Duodenal mucosa (tissue), 2 donors: ENCODE results near the gene EXD3.

Experiments used
- H3K27ac ChIP-seq: one replicate; pipeline ENCODE4 v1.7.0; 2013; ENCODE audit warnings: low read depth, low read length
- H3K27me3 ChIP-seq, 2 donors: one replicate each; pipeline ENCODE4 v1.7.0; 2013; ENCODE audit warnings: low read length in 2 of 2, control low read depth in 1 of 2; ENCODE audit not compliant: insufficient read depth in 2 of 2, control insufficient read depth in 1 of 2
- H3K36me3 ChIP-seq, 2 donors: one replicate each; pipeline ENCODE4 v1.7.0; 2013; ENCODE audit warnings: low read length in 2 of 2, control low read depth in 1 of 2; ENCODE audit not compliant: insufficient read depth in 2 of 2, control insufficient read depth in 1 of 2
- H3K4me1 ChIP-seq, 2 donors: one replicate each; pipeline ENCODE4 v1.7.0; 2013; ENCODE audit warnings: low read length in 2 of 2, control low read depth in 1 of 2; ENCODE audit not compliant: insufficient read depth in 2 of 2, control insufficient read depth in 1 of 2
- H3K4me3 ChIP-seq, 2 donors: one replicate each; pipeline ENCODE4 v1.7.0; 2013; ENCODE audit warnings: low read length in 2 of 2, low read depth in 1 of 2
- H3K9ac ChIP-seq, 2 donors: one replicate each; pipeline ENCODE4 v1.7.0; 2013; ENCODE audit warnings: low read length in 2 of 2, low read depth in 1 of 2
- H3K9me3 ChIP-seq, 2 donors: one replicate each; pipeline ENCODE4 v1.7.0; 2013; ENCODE audit warnings: low read length in 2 of 2, control low read depth in 1 of 2; ENCODE audit not compliant: control insufficient read depth in 1 of 2

Gene EXD3

GRCh38 chr9:137308057-137308619 lies 114.8 kb downstream of the EXD3 start:
- no peak overlapping the region for H3K27ac ChIP-seq
- H3K9me3 ChIP-seq, result no peaks in the 10 kb centered on the region
- peaks cover 59 to 60% of the 10 kb centered on the region in 2 donors for H3K4me1 ChIP-seq
- H3K27me3 ChIP-seq, result no peaks in the 10 kb centered on the region
- no peak overlapping the region for H3K4me3 ChIP-seq
- no peak overlapping the region for H3K9ac ChIP-seq
- no peaks in the 10 kb centered on the region for H3K36me3 ChIP-seq

DNA sequence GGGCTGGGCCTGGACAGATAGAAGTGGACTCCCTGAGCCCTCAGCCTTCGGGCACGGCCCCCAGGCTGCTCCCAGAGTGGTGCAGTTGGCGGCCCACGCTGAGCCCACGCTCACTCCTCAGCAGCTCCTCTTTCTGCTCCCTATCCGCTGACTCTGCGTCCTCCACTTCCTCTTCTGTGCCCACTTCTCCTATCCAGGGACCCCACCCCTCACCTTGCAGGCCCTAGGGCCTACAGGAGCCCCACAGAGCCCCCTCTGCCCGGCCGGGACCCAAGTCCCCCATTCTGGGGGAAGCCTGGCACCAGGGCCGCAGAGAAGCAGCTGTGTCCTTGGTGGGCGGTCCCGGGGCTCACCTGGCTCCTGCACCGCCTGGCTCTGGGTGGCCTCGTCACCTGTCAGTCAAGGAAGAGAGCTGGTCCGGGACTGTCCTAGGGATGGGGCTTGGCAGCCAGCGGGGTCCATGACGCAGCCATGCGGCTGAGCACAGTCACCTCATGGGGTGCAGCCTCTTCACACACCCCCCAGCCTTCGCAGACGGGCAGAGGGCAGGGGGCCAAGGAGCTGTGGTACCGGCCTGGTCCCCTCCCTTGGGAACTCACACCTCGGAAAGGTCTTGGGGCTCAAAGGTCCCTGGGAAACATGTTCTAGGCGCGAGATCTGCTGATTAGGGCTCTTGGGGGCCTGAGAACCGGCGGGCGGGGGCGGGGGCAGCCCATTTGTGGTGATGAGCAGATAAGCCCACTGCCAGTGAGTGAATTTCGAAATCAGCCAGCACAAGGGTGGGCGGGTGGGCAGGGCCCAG lies 115.5 kb downstream of the EXD3 start:
- H3K4me1 ChIP-seq, result peaks cover 63 to 65% of the 10 kb centered on the region in 2 donors
- peak overlapping the region; percentile 48 to 62 for H3K4me3 ChIP-seq
- peak overlapping the region; percentile 54 for H3K9ac ChIP-seq
- H3K9me3 ChIP-seq, result no peaks in the 10 kb centered on the region
- no peak overlapping the region for H3K27ac ChIP-seq
- no peaks in the 10 kb centered on the region for H3K36me3 ChIP-seq
- no peaks in the 10 kb centered on the region for H3K27me3 ChIP-seq

- Histone ChIP-seq H3K9ac (peak overlapping the region; percentile 54 to 59), H3K27ac (no peak overlapping the region), H3K27me3 (no peaks in the 10 kb centered on the region), H3K36me3 (no peaks in the 10 kb centered on the region), H3K4me1 (peaks cover 61 to 63% of the 10 kb centered on the region in 2 donors), H3K9me3 (no peaks in the 10 kb centered on the region), H3K4me3 (peak overlapping the region; percentile 48 to 62)
These were observed 116.1 kb downstream of the EXD3 start for GRCh38 chr9:137306850-137307254.

- Histone ChIP-seq H3K9ac (peak overlapping the region; percentile 59 to 72), H3K4me3 (peak overlapping the region; percentile 48 to 68), H3K9me3 (no peaks in the 10 kb centered on the region), H3K27ac (peak overlapping the region; percentile 85), H3K36me3 (no peaks in the 10 kb centered on the region), H3K27me3 (no peaks in the 10 kb centered on the region), H3K4me1 (peaks cover 56 to 62% of the 10 kb centered on the region in 2 donors)
These were observed 116.7 kb downstream of the EXD3 start for GRCh38 chr9:137306066-137306849.

GRCh38 chr9:137305798-137306065 lies 117.2 kb downstream of the EXD3 start:
- Histone ChIP-seq H3K4me1 (peaks cover 51 to 57% of the 10 kb centered on the region in 2 donors), H3K9me3 (no peaks in the 10 kb centered on the region), H3K4me3 (peak overlapping the region; percentile 66 to 68), H3K36me3 (no peaks in the 10 kb centered on the region), H3K27me3 (no peaks in the 10 kb centered on the region), H3K9ac (peak overlapping the region; percentile 59 to 72), H3K27ac (peak overlapping the region; percentile 85)

- Histone ChIP-seq H3K9me3 (no peaks in the 10 kb centered on the region), H3K36me3 (no peaks in the 10 kb centered on the region), H3K4me1 (peaks cover 46 to 52% of the 10 kb centered on the region in 2 donors), H3K27ac (peak overlapping the region; percentile 85), H3K4me3 (peak overlapping the region; percentile 66 to 68), H3K9ac (peak overlapping the region; percentile 59 to 72), H3K27me3 (no peaks in the 10 kb centered on the region)
These were observed 117.7 kb downstream of the EXD3 start for GRCh38 chr9:137305060-137305797.

DNA sequence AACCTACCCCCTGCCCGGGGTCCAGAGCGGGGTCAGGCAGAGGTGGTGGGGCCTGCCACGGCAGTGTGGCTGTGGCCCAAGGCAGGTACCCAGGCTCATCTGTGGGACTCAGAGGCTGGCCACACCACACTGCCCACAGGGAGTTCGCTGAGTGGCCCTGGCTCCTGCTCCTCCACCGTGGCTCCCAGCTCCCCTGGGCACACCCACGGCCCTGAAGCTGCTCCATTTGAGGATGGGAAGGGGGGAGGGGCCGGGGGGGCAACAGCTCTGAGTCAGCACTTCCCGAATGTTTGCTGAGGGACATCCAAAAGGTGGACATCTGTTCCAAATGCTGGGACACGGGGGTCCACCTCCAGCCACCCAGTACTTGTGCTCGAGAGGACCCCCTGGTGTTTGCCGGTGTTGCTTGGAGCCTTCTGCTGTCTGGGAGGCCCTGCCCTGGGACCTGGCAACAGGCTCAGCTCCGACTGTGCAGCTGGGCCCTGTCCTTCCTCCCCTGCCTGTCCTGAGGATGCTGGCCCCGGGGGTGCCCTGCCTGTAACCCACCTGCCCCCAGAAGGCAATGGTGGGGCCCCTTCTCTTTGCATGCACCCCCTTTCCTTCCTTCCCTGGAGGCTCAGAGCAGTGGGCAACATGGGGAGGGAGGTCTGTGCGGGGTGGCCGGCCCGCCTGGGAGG lies 118.4 kb downstream of the EXD3 start:
- peak overlapping the region; percentile 25 for H3K27ac ChIP-seq
- H3K27me3 ChIP-seq, result no peaks in the 10 kb centered on the region
- H3K9me3 ChIP-seq, result no peaks in the 10 kb centered on the region
- H3K4me3 ChIP-seq, result peak overlapping the region in 1 of 2 donors; percentile 68
- peaks cover 46 to 51% of the 10 kb centered on the region in 2 donors for H3K4me1 ChIP-seq
- H3K9ac ChIP-seq, result peak overlapping the region; percentile 60 to 68
- H3K36me3 ChIP-seq, result no peaks in the 10 kb centered on the region

DNA sequence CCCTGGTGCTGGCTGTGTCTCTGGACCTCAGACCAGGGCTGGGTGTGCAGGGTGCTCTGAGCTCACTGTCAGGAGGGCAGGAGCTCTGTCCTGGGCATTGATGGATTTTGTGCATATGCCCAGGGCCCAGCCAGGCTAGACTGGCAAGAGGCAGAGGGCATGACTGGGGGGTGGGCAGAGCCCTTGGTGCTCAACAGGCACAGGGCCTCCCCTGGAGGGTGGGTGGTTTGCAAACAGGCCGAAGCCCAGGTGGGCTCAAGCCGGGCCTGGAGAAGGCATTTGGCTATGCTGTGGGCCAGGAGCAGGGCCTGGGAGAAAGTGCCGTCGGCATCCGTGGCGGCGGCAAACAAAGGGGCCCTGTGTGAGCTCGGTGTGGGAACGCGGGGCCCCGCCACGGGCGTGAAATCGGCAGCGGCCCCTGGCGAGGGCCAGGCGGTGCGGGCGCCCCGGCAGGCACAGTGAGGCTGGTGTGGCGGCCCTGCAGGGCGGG lies 119.0 kb downstream of the EXD3 start:
- Histone ChIP-seq H3K36me3 (no peaks in the 10 kb centered on the region), H3K9me3 (no peaks in the 10 kb centered on the region), H3K9ac (peak overlapping the region; percentile 60 to 68), H3K4me1 (peaks cover 46 to 56% of the 10 kb centered on the region in 2 donors), H3K4me3 (no peak overlapping the region), H3K27me3 (no peaks in the 10 kb centered on the region), H3K27ac (no peak overlapping the region)

- peak overlapping the region; percentile 60 to 68 for H3K9ac ChIP-seq
- H3K27ac ChIP-seq, result peak overlapping the region; percentile 78
- H3K9me3 ChIP-seq, result no peaks in the 10 kb centered on the region
- H3K36me3 ChIP-seq, result no peaks in the 10 kb centered on the region
- peak overlapping the region; percentile 50 to 58 for H3K4me3 ChIP-seq
- peaks cover 46 to 63% of the 10 kb centered on the region in 2 donors for H3K4me1 ChIP-seq
- H3K27me3 ChIP-seq, result peaks cover 0 to 3% of the 10 kb centered on the region in 2 donors
These were observed 119.6 kb downstream of the EXD3 start for GRCh38 chr9:137303151-137303892.
